NCI-H748 (cell line): ENCODE measurements around the gene ALDH9A1.
"Not testable (repeated sequence)": the region's sequence is repeated elsewhere in the genome, so short reads cannot be mapped to it uniquely, and the experiment has no call there.

Experiments
- DNase-seq: peaks from one replicate; lab custom pipeline; 2025; ENCODE audit not compliant: unreplicated experiment; lab: John Stamatoyannopoulos, UW

The ALDH9A1 gene

DNA sequence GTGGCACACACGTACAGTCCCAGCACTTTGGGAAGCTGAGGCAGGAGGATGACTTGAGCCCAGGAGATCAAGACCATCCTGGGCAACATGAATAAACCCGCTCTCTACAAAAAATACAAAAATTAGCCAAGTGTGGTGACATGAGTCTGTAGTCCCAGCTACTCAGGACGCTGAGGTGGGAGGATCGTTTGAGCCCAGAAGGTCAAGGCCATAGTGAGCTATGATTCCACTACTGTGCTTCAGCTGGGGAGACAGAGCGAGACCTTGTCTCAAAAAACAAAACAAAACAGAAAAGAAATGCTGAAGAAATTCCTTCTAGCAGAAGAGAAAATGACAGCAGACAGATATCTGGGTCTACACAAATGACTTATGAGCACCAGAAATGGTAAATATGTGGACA is 10.3 kb downstream of the ALDH9A1 start:
- no peak for DNase-seq

DNA sequence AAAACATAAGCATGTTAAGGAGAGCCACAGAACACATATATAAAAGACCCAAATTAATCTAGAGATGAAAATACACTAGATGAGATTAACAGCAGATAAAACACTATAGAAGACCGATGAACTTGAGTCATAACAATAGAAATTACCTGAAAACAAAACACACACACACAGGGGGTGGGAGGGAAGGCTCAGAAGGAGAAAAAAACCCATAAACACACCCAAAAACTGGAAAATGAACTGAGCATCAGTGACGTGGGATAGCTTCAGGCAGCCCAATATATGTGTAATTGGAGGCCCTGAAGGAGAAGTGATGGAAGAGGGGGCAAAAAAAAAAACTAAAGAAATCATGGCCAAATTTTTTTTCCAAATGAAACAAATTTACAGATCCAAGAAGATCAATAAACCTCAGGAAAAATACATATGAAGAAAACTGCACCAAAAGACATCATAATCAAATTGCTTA is 11.4 kb downstream of the ALDH9A1 start:
- no peak for DNase-seq

- DNase-seq, result no peak
These were observed 12.0 kb downstream of the ALDH9A1 start for GRCh38 chr1:165686121-165686970.

GRCh38 chr1:165683848-165684485 is 14.4 kb downstream of the ALDH9A1 start:
- no peak for DNase-seq

- not testable (repeated sequence) for DNase-seq
These were observed 17.6 kb downstream of the ALDH9A1 start for GRCh38 chr1:165680773-165681172.

- DNase-seq, result no peak
These were observed 18.1 kb downstream of the ALDH9A1 start for GRCh38 chr1:165680303-165680702.

GRCh38 chr1:165679282-165680036 is 18.9 kb downstream of the ALDH9A1 start:
- DNase-seq, result no peak

DNA sequence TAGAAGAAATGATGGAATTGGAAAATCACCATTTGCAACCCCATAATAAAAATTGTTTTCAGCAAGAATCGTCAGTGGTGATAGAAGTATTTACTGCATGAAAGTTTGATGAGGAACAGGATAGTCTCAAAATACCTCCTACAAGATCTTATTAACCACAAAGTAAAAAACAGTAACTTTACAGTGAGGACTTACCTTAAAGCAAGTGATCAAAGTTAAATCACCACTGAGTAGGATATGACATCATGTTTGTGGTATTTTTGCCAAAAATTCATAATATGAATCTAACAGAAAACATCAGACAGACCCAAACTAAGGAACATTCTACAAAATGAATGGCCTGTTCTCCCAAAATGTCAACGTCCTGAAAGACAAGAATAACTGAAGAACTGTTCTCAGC is 19.9 kb downstream of the ALDH9A1 start:
- DNase-seq, result no peak

DNA sequence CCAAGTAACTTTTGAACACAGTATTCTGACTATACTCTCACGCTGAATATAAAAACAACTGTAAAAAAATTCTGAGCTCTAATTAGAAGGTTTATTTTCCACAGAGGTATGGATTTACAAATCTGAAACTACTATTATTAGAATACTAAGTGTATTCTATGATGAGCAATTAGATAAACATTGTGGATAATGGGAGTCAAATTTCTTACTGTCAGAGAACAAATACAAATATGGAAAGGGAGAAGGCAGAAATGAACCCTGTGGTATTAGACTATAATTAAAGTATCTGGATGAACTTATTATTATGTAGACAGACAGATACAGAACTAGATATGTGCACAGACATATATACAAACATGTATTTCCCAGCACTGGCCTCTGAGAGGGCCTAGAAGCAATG is 22.6 kb downstream of the ALDH9A1 start:
- no peak for DNase-seq

DNA sequence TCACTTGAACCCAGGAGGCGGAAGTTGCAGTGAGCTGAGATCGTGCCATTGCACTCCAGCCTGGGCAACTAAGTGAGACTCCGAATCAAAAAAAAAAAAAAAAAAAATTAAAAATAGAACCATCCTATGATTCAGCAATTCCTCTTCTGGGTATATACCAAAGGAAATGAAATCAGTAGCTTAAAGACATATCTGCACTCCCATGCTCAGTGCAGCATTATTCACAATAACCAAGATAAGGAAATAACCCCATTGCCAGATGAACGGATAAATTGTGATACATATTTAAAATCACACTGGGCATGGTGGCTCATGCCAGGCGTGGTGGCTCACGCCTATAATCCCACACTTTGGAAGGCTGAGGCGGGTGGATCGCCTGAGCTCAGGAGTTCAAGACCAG is 23.8 kb downstream of the ALDH9A1 start:
- DNase-seq, result no peak

DNA sequence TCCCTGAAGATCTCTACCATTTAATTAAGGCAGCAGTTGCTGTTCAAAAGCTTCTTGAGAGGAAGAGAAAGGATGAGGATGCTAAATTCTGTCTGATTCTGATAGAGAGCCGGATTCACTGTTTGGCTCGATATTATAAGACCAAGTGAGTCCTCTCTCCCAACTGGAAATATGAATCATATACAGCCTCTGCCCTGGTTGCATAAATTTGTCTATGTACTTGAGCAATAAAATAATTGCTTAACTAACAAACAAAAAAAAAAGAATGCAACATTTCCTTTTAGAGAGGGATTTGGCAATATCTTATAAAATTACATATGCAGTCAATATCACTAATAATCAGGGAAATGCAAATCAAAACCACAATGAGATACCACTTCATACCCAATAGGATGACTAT is 26.8 kb downstream of the ALDH9A1 start:
- no peak for DNase-seq

DNA sequence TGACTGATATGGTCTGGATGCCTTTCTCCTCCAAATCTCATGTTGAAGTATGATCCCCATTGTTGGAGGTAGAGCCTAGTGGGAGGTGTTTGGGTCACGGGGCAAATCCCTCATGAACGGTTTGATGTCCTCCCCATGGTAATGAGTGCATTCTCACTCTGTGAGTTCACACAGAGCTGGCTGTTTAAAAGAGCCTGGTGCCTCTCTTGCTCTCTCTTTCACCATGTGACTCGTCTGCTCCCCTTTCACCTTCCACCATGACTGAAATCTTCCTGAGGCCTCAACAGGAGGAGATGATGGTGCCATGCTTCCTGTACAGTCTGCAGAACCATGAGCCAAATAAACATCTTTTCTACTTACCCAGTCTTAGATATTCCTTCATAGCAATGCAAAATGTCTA is 30.2 kb downstream of the ALDH9A1 start:
- DNase-seq, result no peak

- no peak for DNase-seq
These were observed 32.1 kb downstream of the ALDH9A1 start for GRCh38 chr1:165666152-165666825.

DNA sequence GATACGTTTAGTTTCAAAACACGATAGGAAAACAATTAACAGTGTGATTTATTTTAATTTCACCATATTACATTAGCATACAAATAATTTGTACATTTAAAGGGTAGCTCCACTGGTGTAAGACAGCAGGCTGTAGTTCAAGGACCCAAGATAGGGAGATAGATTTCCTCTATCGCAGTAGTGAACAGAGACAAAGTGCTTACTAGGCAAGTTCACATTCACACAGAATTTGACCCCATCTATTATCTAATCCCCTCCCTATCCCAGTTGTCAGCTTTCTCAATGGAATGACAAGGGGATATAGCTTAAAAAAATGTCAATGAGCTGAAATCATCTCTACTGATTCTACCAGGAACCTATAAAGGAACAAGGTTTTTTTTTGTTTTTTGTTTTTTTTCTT is 36.2 kb downstream of the ALDH9A1 start:
- DNase-seq, result no peak

- no peak for DNase-seq
These were observed 36.7 kb downstream of the ALDH9A1 start for GRCh38 chr1:165661703-165662102.

DNA sequence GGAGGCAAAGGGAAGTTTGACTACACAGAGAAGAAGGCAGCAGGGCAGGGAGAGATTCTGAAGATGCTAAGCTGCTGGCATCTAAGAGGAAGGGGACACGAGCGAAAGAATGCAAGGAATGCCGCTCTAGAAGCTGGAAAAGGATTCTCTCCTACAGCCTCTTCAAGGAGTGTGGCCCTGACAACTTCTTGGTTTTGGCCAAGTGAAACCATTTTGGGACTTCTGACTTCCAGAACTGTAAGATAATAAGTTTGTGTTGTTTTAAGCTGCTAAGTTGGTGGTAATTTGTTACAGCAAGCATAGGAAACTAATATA is 38.8 kb downstream of the ALDH9A1 start:
- DNase-seq, result no peak

- not testable (repeated sequence) for DNase-seq
These were observed 39.4 kb downstream of the ALDH9A1 start for GRCh38 chr1:165658766-165659580.

DNA sequence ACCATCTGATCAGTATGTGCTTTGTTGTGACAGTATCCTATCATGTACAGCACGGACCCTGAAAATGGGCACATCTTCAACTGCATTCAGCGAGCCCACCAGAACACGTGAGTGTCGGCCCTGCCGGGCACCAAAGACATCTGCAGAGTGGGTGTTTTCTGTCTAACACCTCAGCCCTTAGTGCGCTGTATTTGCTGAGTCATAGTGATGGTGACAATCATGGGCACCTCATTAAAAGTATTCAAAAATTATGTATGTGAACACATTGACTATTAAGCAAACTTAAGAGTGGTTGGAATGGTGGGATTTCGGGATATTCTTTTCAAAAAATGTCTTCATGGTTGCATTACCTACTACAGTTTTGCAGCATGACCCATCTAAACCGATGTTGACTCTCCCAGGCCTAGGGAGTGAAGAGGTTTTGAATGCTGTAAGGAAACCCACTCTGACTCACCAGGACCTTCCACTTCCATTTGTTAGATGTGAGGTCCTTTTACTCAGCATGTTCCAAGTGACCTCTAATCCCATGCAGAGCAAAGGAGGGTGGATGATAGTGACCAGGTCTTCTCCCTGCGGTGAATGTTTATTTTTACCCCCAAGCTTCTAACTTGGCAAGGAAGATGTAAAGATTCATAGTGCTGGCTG is 47.3 kb downstream of the ALDH9A1 start:
- DNase-seq, result no peak

- DNase-seq, result no peak
These were observed 49.3 kb downstream of the ALDH9A1 start for GRCh38 chr1:165648919-165649572.
